H9 (cell line): ENCODE data around the gene EML3. TPM values are rescaled to one million over a fixed set of nuclear protein-coding genes. Genes with fewer than 3 reads are reported as not detected.

ENCODE experiments used
- DNase-seq: peaks from one replicate; pipeline ENCODE4 v3.0.0-alpha.2; 2017
- H2AFZ ChIP-seq: one replicate; pipeline ENCODE4 v1.6.1; 2013; ENCODE audit warnings: mild to moderate bottlenecking, low read length, control low read depth, moderate library complexity
- H2AK5ac ChIP-seq: 2 replicates; pipeline ENCODE4 v1.6.1; 2013; ENCODE audit warnings: low read length, control low read depth, mixed read lengths; ENCODE audit not compliant: insufficient read length
- H2BK120ac ChIP-seq: one replicate; pipeline ENCODE4 v1.6.1; 2013; ENCODE audit warnings: low read depth, mild to moderate bottlenecking, low read length, control low read depth, inconsistent platforms; ENCODE audit not compliant: poor library complexity, severe bottlenecking
- H2BK12ac ChIP-seq: 2 replicates; pipeline ENCODE4 v1.6.1; 2013; ENCODE audit warnings: low read length, control low read depth, mixed read lengths, low read depth; ENCODE audit not compliant: insufficient read length
- H2BK15ac ChIP-seq: 2 replicates; pipeline ENCODE4 v1.6.1; 2013; ENCODE audit warnings: low read depth, low read length, control low read depth
- H2BK20ac ChIP-seq: one replicate; pipeline ENCODE4 v1.6.1; 2013; ENCODE audit warnings: low read depth, mild to moderate bottlenecking, low read length, control low read depth, inconsistent platforms; ENCODE audit not compliant: poor library complexity, severe bottlenecking
- H2BK5ac ChIP-seq: 2 replicates; pipeline ENCODE4 v1.6.1; 2013; ENCODE audit warnings: low read length, control low read depth, mixed read lengths; ENCODE audit not compliant: insufficient read length
- H3K14ac ChIP-seq: 2 replicates; pipeline ENCODE4 v1.6.1; 2013; ENCODE audit warnings: low read length, control low read depth; ENCODE audit not compliant: insufficient read depth
- H3K18ac ChIP-seq: 2 replicates; pipeline ENCODE4 v1.6.1; 2013; ENCODE audit warnings: low read depth, mild to moderate bottlenecking, mixed read lengths, low read length, control low read depth; ENCODE audit not compliant: insufficient read length
- H3K23ac ChIP-seq: 2 replicates; pipeline ENCODE4 v1.6.1; 2013; ENCODE audit warnings: low read length, control low read depth, mixed read lengths, low read depth; ENCODE audit not compliant: insufficient read length
- H3K23me2 ChIP-seq: 2 replicates; pipeline ENCODE4 v1.6.1; 2013; ENCODE audit warnings: low read depth, mild to moderate bottlenecking, mixed read lengths, low read length, control low read depth; ENCODE audit not compliant: insufficient read length, poor library complexity, severe bottlenecking
- H3K27ac ChIP-seq: 2 replicates; pipeline ENCODE4 v1.5.1; 2013; ENCODE audit warnings: low read length, control low read depth, mixed read lengths, low read depth; ENCODE audit not compliant: insufficient read length
- H3K27me3 ChIP-seq: 2 replicates; pipeline ENCODE4 v1.6.1; 2013; ENCODE audit warnings: low read length, control low read depth, inconsistent platforms; ENCODE audit not compliant: insufficient read depth
- H3K4ac ChIP-seq: 2 replicates; pipeline ENCODE4 v1.6.1; 2013; ENCODE audit warnings: low read depth, mild to moderate bottlenecking, control low read depth, inconsistent platforms, low read length, moderate library complexity
- H3K4me1 ChIP-seq: 2 replicates; pipeline ENCODE4 v1.6.1; 2013; ENCODE audit warnings: low read length, control low read depth, inconsistent platforms; ENCODE audit not compliant: insufficient read depth
- H3K4me2 ChIP-seq: 2 replicates; pipeline ENCODE4 v1.6.1; 2013; ENCODE audit warnings: low read length, control low read depth, mixed read lengths; ENCODE audit not compliant: insufficient read length, insufficient read depth
- H3K56ac ChIP-seq: 2 replicates; pipeline ENCODE4 v1.6.1; 2013; ENCODE audit warnings: low read depth, mild to moderate bottlenecking, mixed read lengths, low read length, control low read depth; ENCODE audit not compliant: insufficient read length
- H3K79me1 ChIP-seq: 2 replicates; pipeline ENCODE4 v1.6.1; 2013; ENCODE audit warnings: low read depth, mild to moderate bottlenecking, moderate library complexity, low read length, control low read depth, inconsistent platforms; ENCODE audit not compliant: insufficient read depth, poor library complexity, severe bottlenecking
- H3K79me2 ChIP-seq: 2 replicates; pipeline ENCODE4 v1.6.1; 2013; ENCODE audit warnings: low read length, control low read depth, inconsistent platforms; ENCODE audit not compliant: insufficient read depth
- H3K9ac ChIP-seq: 2 replicates; pipeline ENCODE4 v1.6.1; 2013; ENCODE audit warnings: low read length, control low read depth, mixed read lengths; ENCODE audit not compliant: insufficient read length; ENCODE audit errors: extremely low read depth
- H3K9me3 ChIP-seq: one replicate; pipeline ENCODE4 v1.6.1; 2013; ENCODE audit warnings: low read depth, low read length, inconsistent platforms; ENCODE audit not compliant: control insufficient read depth
- H3T11ph ChIP-seq: one replicate; pipeline ENCODE4 v1.6.1; 2013; ENCODE audit warnings: mild to moderate bottlenecking, low read length, control low read depth, inconsistent platforms
- H4K20me1 ChIP-seq: one replicate; pipeline ENCODE4 v1.6.1; 2013; ENCODE audit not compliant: control insufficient read depth, insufficient read length, insufficient read depth
- H4K5ac ChIP-seq: 2 replicates; pipeline ENCODE4 v1.6.1; 2013; ENCODE audit warnings: low read depth, mild to moderate bottlenecking, mixed read lengths, low read length, control low read depth; ENCODE audit not compliant: insufficient read length
- H4K8ac ChIP-seq: replicated peaks from 2 replicates; pipeline ENCODE4 v1.6.1; 2013; ENCODE audit warnings: low read length, control low read depth, mixed read lengths, low read depth; ENCODE audit not compliant: insufficient read length
- H4K91ac ChIP-seq: 2 replicates; pipeline ENCODE4 v1.6.1; 2013; ENCODE audit warnings: low read depth, mild to moderate bottlenecking, moderate library complexity, mixed read lengths, low read length, control low read depth; ENCODE audit not compliant: insufficient read length
- H3K27ac Mint-ChIP-seq, 3 experiments: 2 replicates in 2 of 3; 3 replicates in 1 of 3; pipeline ENCODE4 v1.8.0; 2020 to 2021; ENCODE audit warnings: mixed read lengths in 3 of 3, mild to moderate bottlenecking in 1 of 3, moderate library complexity in 1 of 3
- H3K27me3 Mint-ChIP-seq: 2 replicates; pipeline ENCODE4 v1.8.0; 2021; ENCODE audit warnings: low read depth, mild to moderate bottlenecking, moderate library complexity, mixed read lengths
- H3K36me3 Mint-ChIP-seq, 3 experiments: 2 replicates in 2 of 3; 3 replicates in 1 of 3; pipeline ENCODE4 v1.8.0; 2020 to 2021; ENCODE audit warnings: low read depth in 3 of 3, mixed read lengths in 3 of 3; ENCODE audit not compliant: insufficient read depth in 1 of 3
- H3K4me1 Mint-ChIP-seq, 2 experiments: 2 replicates each; pipeline ENCODE4 v1.8.0; 2020; ENCODE audit warnings: mixed read lengths in 2 of 2
- H3K4me3 Mint-ChIP-seq, 2 experiments: 2 replicates in 1 of 2; 3 replicates in 1 of 2; pipeline ENCODE4 v1.8.0; 2020 to 2021; ENCODE audit warnings: mild to moderate bottlenecking in 2 of 2, mixed read lengths in 2 of 2, moderate library complexity in 1 of 2
- H3K9me3 Mint-ChIP-seq, 2 experiments: 2 replicates in 1 of 2; 3 replicates in 1 of 2; pipeline ENCODE4 v1.8.0; 2020; ENCODE audit warnings: mild to moderate bottlenecking in 2 of 2, mixed read lengths in 2 of 2, moderate library complexity in 1 of 2
- WGBS: extraction: QIAGEN DNeasy Blood & Tissue Kit; methylation state at CpG from one replicate; pipeline ENCODE4 v1.1.7; 2013; ENCODE audit warnings: missing lambda C conversion rate, low lambda C conversion rate, mixed read lengths; ENCODE audit not compliant: insufficient read length; ENCODE audit errors: extremely low coverage; 5-methylcytosine and 5-hydroxymethylcytosine counted together
- total RNA-seq: library from RNA; stranded (reverse); gene quantifications from 2 replicates; pipeline ENCODE4 v1.2.1, GENCODE V29; 2021
- TF ChIP-seq, protein P1 (sequence below): fragments of 200-600 bp; sonication (generic); conservative IDR thresholded peaks from 3 replicates; pipeline ENCODE4 v1.8.0; 2021; ENCODE audit warnings: antibody characterized with exemption, mild to moderate bottlenecking

Gene EML3
- total RNA-seq, 1 experiment from 2014 or later: 35.3 TPM

- Histone ChIP-seq H4K5ac (no peak overlapping the region), H3K27me3 (no peaks in the 10 kb centered on the region), H3K9me3 (no peaks in the 10 kb centered on the region), H2BK120ac (no peak overlapping the region), H3K23me2 (peaks cover 13% of the 10 kb centered on the region), H3K4ac (no peak overlapping the region), H3K9ac (peak overlapping the region; percentile 91), H2BK12ac (no peak overlapping the region), H4K8ac (no peak overlapping the region), H2BK20ac (no peak overlapping the region), H3K79me2 (peaks cover 12% of the 10 kb centered on the region; the same call in 1 of the 2 replicates), H2AFZ (no peak overlapping the region), H3K14ac (no peak overlapping the region; the same call in 1 of the 2 replicates), H2BK5ac (no peak overlapping the region), H3K23ac (no peak overlapping the region), H3K4me1 (no peaks in the 10 kb centered on the region), H3K56ac (no peak overlapping the region), H2BK15ac (no peak overlapping the region), H4K91ac (no peak overlapping the region), H3K4me2 (peak overlapping the region; percentile 98), H3K27ac (no peak overlapping the region), H3K18ac (no peak overlapping the region), H4K20me1 (no peaks in the 10 kb centered on the region), H3T11ph (no peak overlapping the region), H2AK5ac (no peak overlapping the region), H3K79me1 (peaks cover 8% of the 10 kb centered on the region)
- WGBS: no CpG with 5 or more reads among the region's 17 CpGs
- Mint-ChIP-seq H3K36me3 (peaks cover 37 to 68% (median 61%) of the 10 kb centered on the region in 3 experiments), H3K9me3 (no peaks in the 10 kb centered on the region), H3K4me3 (peak overlapping the region; percentile 99 to 100), H3K4me1 (peaks cover 34 to 38% of the 10 kb centered on the region in 2 experiments), H3K27ac (peak overlapping the region in 1 of 3 experiments; percentile 88; a peak in 1 of 7 replicates), H3K27me3 (no peaks in the 10 kb centered on the region)
- DNase-seq: no peak
- TF ChIP-seq, protein P1, sequence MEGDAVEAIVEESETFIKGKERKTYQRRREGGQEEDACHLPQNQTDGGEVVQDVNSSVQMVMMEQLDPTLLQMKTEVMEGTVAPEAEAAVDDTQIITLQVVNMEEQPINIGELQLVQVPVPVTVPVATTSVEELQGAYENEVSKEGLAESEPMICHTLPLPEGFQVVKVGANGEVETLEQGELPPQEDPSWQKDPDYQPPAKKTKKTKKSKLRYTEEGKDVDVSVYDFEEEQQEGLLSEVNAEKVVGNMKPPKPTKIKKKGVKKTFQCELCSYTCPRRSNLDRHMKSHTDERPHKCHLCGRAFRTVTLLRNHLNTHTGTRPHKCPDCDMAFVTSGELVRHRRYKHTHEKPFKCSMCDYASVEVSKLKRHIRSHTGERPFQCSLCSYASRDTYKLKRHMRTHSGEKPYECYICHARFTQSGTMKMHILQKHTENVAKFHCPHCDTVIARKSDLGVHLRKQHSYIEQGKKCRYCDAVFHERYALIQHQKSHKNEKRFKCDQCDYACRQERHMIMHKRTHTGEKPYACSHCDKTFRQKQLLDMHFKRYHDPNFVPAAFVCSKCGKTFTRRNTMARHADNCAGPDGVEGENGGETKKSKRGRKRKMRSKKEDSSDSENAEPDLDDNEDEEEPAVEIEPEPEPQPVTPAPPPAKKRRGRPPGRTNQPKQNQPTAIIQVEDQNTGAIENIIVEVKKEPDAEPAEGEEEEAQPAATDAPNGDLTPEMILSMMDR: no peak
Measured at GRCh38 chr11:62575156-62575555, 37.4 kb downstream of the EML3 start.
